ENCODE results near the gene PPP1R3F.

DNA sequence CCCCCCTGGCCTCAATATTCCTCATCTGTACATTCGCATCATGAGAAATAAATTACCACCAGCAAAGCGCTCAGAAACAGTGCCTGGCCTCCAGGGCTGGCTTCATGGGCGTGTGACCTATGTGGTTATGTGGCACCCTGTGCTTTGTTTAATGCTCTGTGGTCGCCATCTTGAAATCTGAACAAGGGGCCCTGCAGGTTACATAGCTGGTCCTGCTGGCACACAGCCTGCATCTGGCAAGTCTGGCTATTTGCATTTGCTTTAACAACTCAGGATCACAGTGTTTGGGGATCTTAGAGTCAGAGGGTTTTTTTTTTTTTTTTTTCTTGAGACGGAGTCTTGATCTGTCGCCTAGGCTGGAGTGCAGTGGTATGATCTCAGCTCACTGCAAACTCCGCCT, 15.0 kb upstream of the PPP1R3F start:
- TF ChIP-seq, protein P1, sequence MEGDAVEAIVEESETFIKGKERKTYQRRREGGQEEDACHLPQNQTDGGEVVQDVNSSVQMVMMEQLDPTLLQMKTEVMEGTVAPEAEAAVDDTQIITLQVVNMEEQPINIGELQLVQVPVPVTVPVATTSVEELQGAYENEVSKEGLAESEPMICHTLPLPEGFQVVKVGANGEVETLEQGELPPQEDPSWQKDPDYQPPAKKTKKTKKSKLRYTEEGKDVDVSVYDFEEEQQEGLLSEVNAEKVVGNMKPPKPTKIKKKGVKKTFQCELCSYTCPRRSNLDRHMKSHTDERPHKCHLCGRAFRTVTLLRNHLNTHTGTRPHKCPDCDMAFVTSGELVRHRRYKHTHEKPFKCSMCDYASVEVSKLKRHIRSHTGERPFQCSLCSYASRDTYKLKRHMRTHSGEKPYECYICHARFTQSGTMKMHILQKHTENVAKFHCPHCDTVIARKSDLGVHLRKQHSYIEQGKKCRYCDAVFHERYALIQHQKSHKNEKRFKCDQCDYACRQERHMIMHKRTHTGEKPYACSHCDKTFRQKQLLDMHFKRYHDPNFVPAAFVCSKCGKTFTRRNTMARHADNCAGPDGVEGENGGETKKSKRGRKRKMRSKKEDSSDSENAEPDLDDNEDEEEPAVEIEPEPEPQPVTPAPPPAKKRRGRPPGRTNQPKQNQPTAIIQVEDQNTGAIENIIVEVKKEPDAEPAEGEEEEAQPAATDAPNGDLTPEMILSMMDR (IDR thresholded peaks at IDR 0.05; ENCODE audit: borderline replicate concordance, extremely low read depth, low read length, poor library complexity, severe bottlenecking): no peak
- no peak for TF ChIP-seq EZH2 (IDR thresholded peaks at IDR 0.05; ENCODE audit: borderline replicate concordance, low read depth, low read length, severe bottlenecking)
